Measurements from ENCODE around the gene GAS2L2. TPM values are rescaled to one million over a fixed set of nuclear protein-coding genes. Genes with fewer than 3 reads are reported as not detected.

GAS2L2 gene
- polyA plus RNA-seq, 1 donor (not counting 4 experiments of a cell fraction or from before 2014, with no cell fraction given): 0.05 TPM

- Histone ChIP-seq H3K9ac (ENCODE audit: control insufficient read depth, extremely low read depth, insufficient read depth, low read length) (no peak within 1 kb of the TSS), H3K4me1 (ENCODE audit: control insufficient read depth, extremely low read depth, insufficient read depth, low read length) (peaks cover 6% of the 10 kb centered on the region), H3K27me3 (ENCODE audit: control insufficient read depth, extremely low read depth, insufficient read depth, low read length) (peaks cover 10% of the 10 kb centered on the region), H3K27ac (ENCODE audit: control insufficient read depth, insufficient read depth, low read length) (no peak within 1 kb of the TSS), H4K20me1 (ENCODE audit: control insufficient read depth, extremely low read depth, insufficient read depth, low read length) (no peaks in the 10 kb centered on the region), H3K9me3 (ENCODE audit: control insufficient read depth, low read depth, low read length) (no peaks in the 10 kb centered on the region), H3K79me2 (ENCODE audit: control insufficient read depth, insufficient read depth, low read length) (no peaks in the 10 kb centered on the region), H2AFZ (ENCODE audit: control insufficient read depth, low read length) (no peak within 1 kb of the TSS), H3K9me1 (ENCODE audit: control insufficient read depth, extremely low read depth, insufficient read depth, low read length) (no peaks in the 10 kb centered on the region), H3K4me3 (ENCODE audit: control insufficient read depth in 2 of 3, extremely low read depth in 1 of 3, insufficient read depth in 2 of 3, low read depth in 1 of 3, low read length in 3 of 3) (peak within 1 kb of the TSS in 2 of 3 experiments; percentile 24 to 44), H3K4me2 (ENCODE audit: control insufficient read depth, extremely low read depth, insufficient read depth, low read depth, low read length) (peak within 1 kb of the TSS; percentile 33), H3K36me3 (ENCODE audit: control insufficient read depth in 2 of 2, extremely low read depth in 1 of 2, insufficient read depth in 2 of 2, low read length in 2 of 2) (peaks cover 0 to 1% of the 10 kb centered on the region in 2 experiments)
- peak; percentile 37 for TF ChIP-seq EZH2 (IDR thresholded peaks at IDR 0.05; ENCODE audit: low read length)
- no peak for TF ChIP-seq CTCF (optimal IDR thresholded peaks at IDR 0.05 in 1 of 3, IDR thresholded peaks at IDR 0.05 in 1 of 3, conservative IDR thresholded peaks at IDR 0.05 in 1 of 3; ENCODE audit: extremely low read depth in 1 of 3, insufficient read depth in 2 of 3, low read length in 3 of 3)
- FAIRE-seq (no peak), DNase-seq (ENCODE audit: low read depth, low spot score) (no peak)
- dilution Hi-C loops (cut with MboI; ENCODE audit: extremely low pct_ligation_motif_present, low sequenced_read_pairs): no loop called here
These were observed 21.7 kb downstream of the GAS2L2 start, which contains the start of gene RASL10B for GRCh38 chr17:35731239-35731916. Gene RASL10B, plus strand, starts transcription at chr17:35731639. Its CDS starts 3,546 bp downstream, at chr17:35735185.

GRCh38 chr17:35730400-35731005, 22.5 kb downstream of the GAS2L2 start:
- Histone ChIP-seq H3K4me1 (ENCODE audit: control insufficient read depth, extremely low read depth, insufficient read depth, low read length) (peaks cover 8% of the 10 kb centered on the region), H3K36me3 (ENCODE audit: control insufficient read depth in 2 of 2, extremely low read depth in 1 of 2, insufficient read depth in 2 of 2, low read length in 2 of 2) (peaks cover 3 to 5% of the 10 kb centered on the region in 2 experiments), H3K4me2 (ENCODE audit: control insufficient read depth, extremely low read depth, insufficient read depth, low read depth, low read length) (no peak overlapping the region), H2AFZ (ENCODE audit: control insufficient read depth, low read length) (no peak overlapping the region), H4K20me1 (ENCODE audit: control insufficient read depth, extremely low read depth, insufficient read depth, low read length) (no peaks in the 10 kb centered on the region), H3K4me3 (ENCODE audit: control insufficient read depth in 2 of 3, extremely low read depth in 1 of 3, insufficient read depth in 2 of 3, low read depth in 1 of 3, low read length in 3 of 3) (no peak overlapping the region), H3K27ac (ENCODE audit: control insufficient read depth, insufficient read depth, low read length) (no peak overlapping the region), H3K9me1 (ENCODE audit: control insufficient read depth, extremely low read depth, insufficient read depth, low read length) (no peaks in the 10 kb centered on the region), H3K27me3 (ENCODE audit: control insufficient read depth, extremely low read depth, insufficient read depth, low read length) (peaks cover 10% of the 10 kb centered on the region), H3K79me2 (ENCODE audit: control insufficient read depth, insufficient read depth, low read length) (no peaks in the 10 kb centered on the region), H3K9me3 (ENCODE audit: control insufficient read depth, low read depth, low read length) (no peaks in the 10 kb centered on the region), H3K9ac (ENCODE audit: control insufficient read depth, extremely low read depth, insufficient read depth, low read length) (no peak overlapping the region)
- dilution Hi-C loops (cut with MboI; ENCODE audit: extremely low pct_ligation_motif_present, low sequenced_read_pairs): no loop called here
- no peak for TF ChIP-seq EZH2 (IDR thresholded peaks at IDR 0.05; ENCODE audit: low read length)
- TF ChIP-seq CTCF (optimal IDR thresholded peaks at IDR 0.05 in 1 of 3, IDR thresholded peaks at IDR 0.05 in 1 of 3, conservative IDR thresholded peaks at IDR 0.05 in 1 of 3; ENCODE audit: extremely low read depth in 1 of 3, insufficient read depth in 2 of 3, low read length in 3 of 3): no peak
- DNase-seq (ENCODE audit: low read depth, low spot score): no peak
- no peak for FAIRE-seq

All from keratinocyte (primary cell).